Measurements from ENCODE around the gene RESP18.
"Not testable (repeated sequence)": the region's sequence is repeated elsewhere in the genome, so short reads cannot be mapped to it uniquely, and the experiment has no call there.

The RESP18 gene

DNA sequence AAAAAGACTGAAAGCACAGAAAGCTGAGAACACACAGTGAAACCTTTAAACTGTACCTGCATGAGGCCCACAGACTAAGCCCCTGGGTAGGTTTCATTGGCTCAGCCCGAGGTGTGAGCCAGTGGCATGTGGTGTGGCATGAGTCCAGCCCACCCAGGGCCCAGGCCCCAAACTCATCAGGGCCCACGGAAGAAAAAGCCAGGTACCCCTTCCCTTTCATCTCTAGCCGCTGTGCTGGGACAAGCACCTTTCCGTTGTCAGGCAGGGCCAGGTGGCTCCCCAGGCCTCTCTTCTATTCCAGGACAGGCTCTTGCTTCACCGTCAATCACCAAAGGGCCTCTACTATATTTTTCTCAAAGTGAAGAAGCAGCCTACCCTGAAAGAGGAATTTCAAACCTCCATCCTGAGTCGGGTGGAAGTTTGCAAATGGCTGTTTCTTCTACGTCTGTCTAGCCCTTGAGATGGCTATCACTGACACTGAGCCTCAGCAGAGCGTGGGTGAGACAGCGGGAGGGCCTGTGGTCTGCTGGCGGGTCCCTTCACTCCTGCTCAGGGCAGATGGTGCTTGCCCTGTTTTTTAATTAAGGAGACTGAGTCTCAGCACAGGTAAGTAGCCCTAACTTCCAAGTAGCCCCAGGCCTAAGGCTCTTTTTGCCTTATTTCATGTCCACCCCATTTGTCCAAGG lies 44.8 kb downstream of the RESP18 start:
- TF ChIP-seq, protein P1, sequence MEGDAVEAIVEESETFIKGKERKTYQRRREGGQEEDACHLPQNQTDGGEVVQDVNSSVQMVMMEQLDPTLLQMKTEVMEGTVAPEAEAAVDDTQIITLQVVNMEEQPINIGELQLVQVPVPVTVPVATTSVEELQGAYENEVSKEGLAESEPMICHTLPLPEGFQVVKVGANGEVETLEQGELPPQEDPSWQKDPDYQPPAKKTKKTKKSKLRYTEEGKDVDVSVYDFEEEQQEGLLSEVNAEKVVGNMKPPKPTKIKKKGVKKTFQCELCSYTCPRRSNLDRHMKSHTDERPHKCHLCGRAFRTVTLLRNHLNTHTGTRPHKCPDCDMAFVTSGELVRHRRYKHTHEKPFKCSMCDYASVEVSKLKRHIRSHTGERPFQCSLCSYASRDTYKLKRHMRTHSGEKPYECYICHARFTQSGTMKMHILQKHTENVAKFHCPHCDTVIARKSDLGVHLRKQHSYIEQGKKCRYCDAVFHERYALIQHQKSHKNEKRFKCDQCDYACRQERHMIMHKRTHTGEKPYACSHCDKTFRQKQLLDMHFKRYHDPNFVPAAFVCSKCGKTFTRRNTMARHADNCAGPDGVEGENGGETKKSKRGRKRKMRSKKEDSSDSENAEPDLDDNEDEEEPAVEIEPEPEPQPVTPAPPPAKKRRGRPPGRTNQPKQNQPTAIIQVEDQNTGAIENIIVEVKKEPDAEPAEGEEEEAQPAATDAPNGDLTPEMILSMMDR (IDR thresholded peaks at IDR 0.05; ENCODE audit: insufficient read depth, missing control alignments), result no peak
- FAIRE-seq (no peak), DNase-seq (ENCODE audit: insufficient read length, low spot score) (no peak)

DNA sequence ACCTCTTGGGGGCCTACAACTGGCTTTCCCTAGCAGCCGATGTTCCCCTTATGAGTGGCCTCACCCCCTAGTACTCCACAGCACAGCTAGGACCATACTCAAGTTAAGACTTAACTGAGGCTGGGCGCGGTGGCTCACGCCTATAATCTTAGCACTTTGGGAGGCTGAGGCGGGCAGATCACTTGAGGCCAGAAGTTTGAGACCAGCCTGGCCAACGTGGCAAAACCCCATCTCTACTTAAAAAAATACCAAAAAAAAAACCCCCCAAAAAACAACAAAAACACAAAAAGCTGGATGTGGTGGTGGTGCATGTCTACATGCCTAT lies 45.5 kb downstream of the RESP18 start:
- not testable (repeated sequence) for DNase-seq (ENCODE audit: insufficient read length, low spot score); FAIRE-seq

DNA sequence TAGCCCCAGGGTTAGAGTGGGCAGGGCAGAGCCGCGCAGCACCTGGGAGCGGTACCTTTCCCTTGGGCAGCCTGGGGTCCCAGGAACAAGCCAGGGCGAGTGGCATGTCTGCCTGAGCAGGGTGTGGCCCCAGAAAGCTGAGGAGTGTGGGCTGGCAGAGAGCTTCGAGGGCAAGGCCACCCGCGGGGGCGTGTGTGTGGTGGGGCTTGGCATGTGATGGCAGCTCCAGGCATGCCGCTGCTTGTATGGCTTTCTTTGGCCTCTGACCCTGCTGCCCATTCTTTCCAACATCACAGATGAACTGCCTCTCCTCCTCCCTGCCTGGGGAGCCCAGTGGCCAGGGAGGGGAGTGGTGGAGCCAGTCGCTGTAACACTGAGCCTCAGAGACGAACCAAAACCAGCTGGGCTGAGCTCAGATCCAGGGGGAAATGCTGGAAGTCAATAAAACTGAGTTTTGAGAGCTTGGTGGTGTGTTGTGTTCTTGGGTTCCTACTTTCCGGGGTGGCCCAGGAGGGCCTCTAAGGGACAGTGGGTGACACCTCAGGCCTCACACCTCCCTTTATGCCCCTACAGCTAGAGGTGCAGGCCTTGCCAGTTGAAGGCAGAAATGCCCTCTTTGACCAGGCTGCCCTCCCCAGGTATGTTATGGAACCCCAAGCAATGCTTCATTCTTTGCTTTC lies 46.0 kb downstream of the RESP18 start:
- DNase-seq (ENCODE audit: insufficient read length, low spot score) (no peak), FAIRE-seq (no peak)
- TF ChIP-seq, protein P1 (IDR thresholded peaks at IDR 0.05; ENCODE audit: insufficient read depth, missing control alignments), result no peak

DNA sequence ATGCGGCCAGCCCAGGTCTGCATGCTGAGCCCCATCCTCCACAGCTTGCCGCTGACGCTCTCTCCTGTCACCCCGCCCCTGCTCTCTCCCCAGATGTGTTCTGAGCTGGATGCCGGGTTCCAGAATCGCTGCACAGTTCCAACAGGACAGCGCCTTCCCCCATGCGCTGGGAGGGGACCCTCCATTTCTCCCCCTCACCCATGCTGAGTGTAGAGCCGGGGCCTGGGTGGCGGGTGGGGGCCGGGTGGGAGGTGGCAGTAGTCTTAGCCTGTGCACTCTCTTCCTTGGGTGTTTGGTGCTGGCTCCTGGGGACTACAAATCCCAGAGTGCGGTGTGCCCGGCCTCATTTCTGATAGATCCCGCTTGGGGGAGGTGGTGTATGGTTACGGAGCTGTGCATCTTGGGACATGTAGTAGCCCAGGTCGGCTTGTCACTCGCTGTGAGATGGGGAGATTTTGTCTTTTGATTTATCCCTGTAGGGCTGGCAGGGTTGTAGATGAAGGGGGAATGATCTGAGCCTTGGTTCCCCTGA lies 46.6 kb downstream of the RESP18 start:
- DNase-seq (ENCODE audit: insufficient read length, low spot score), result no peak
- TF ChIP-seq, protein P1 (IDR thresholded peaks at IDR 0.05; ENCODE audit: insufficient read depth, missing control alignments), result no peak
- FAIRE-seq, result no peak

DNA sequence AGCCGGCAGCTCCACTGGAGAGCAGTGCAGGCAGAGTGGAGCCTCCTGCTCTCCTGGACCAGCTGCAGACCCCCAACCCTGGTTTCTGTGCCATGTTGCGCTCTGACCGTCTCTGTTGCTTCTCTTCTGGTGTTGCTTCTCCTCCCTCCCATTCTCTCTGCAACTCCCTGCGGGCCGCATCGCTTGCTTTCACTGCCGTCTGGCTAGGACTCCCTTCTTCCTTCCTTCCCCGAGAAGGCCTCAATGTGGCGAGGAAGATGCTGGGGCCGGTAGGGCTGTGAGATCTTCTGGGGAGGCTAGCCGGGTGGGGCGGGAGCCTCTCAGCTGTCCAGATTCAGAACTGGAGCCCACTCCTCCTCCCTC lies 47.2 kb downstream of the RESP18 start:
- no peak for FAIRE-seq
- DNase-seq (ENCODE audit: insufficient read length, low spot score), result no peak
- TF ChIP-seq, protein P1 (IDR thresholded peaks at IDR 0.05; ENCODE audit: insufficient read depth, missing control alignments), result no peak

DNA sequence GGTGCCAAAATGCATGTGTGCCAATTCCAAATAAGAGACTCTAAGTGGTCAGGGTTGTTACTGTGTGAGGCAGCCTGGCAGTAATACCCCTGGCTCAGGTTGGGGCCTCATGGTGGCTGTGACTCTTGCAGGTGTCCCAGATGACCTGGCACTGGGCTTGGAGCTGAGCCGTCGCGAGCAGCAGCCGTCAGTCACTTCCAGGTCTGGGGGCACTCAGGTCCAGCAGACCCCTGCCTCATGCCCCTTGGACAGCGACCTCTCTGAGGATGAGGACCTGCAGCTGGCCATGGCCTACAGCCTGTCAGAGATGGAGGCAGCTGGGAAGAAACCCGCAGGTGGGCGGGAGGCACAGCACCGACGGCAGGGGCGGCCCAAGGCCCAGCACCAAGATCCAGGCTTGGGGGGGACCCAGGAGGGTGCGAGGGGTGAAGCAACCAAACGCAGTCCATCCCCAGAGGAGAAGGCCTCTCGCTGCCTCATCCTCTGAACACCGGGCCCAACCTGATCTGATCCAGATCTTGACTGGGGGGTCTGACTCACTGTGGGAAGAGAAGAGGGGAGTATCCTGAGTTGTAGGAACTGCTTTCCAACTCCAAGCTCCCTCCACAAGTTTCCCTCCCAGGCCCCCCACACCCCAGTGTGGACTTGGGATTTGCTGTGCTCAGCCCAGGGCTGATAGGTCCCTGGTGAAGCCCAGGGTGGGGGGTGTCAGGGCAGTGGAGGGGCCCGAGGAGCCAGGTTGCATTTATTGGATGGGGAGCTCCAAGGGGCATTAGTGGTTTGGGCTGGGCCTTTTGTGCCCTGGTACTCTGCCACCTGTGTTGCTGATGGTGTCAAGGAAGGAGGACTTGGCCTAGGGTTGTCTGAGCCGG lies 47.8 kb downstream of the RESP18 start:
- TF ChIP-seq, protein P1 (IDR thresholded peaks at IDR 0.05; ENCODE audit: insufficient read depth, missing control alignments), result no peak
- DNase-seq (ENCODE audit: insufficient read length, low spot score), result no peak

DNA sequence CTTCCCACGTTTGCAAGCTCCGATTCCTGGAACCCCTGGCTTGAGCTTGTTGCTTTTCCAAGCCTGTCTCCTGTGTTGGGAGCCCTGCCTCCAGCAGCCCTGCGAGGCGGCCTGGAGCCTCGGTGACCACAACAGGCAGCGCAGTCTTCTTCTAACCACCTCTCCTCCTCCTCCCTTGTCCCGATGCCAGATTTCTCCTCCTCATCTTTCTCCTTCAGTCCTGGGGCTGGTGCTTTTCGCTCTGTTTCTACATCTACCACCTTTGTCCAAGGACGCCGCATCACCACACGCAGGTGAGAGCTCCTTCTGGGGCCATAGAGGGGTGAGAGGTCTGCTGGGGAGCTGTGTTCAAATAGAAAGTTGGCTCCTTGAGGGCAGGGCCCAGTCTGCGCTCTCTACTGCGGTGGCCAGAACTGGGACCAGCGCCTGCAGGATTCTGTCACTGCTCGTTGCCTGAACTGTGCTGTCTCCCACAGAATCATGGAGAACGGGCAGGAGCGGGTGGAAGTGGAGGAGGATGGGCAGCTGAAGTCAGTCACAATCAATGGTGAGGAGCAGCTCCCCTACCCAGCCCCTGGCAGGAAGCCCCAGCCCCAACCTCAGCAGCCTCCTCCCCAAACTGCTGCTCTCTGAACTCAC lies 49.5 kb downstream of the RESP18 start:
- DNase-seq (ENCODE audit: insufficient read length, low spot score) (no peak), FAIRE-seq (no peak)
- TF ChIP-seq, protein P1 (IDR thresholded peaks at IDR 0.05; ENCODE audit: insufficient read depth, missing control alignments), result no peak

More for the DNA sequence above, 47.8 kb downstream of the RESP18 start:
- no peak for FAIRE-seq

Measured in D721Med (cell line).